HepG2 (cell line): ENCODE data around the gene ZNF597. TPM values are rescaled to one million over a fixed set of nuclear protein-coding genes. Genes with fewer than 3 reads are reported as not detected.

ENCODE experiments used
- ATF1 ChIP-seq: IDR thresholded peaks from 2 replicates; pipeline ENCODE4 v1.6.1; 2016; ENCODE audit warnings: mild to moderate bottlenecking, control low read depth
- ESRRA ChIP-seq: sonication (generic); formaldehyde crosslinking; IDR thresholded peaks from 2 replicates; pipeline ENCODE4 v1.5.1; 2020; ENCODE audit warnings: mild to moderate bottlenecking, low read depth, missing genetic modification reagents
- JUND ChIP-seq: sonication (generic); formaldehyde crosslinking; IDR thresholded peaks from 2 replicates; pipeline ENCODE4 v1.8.0; 2022; ENCODE audit warnings: mild to moderate bottlenecking, missing genetic modification reagents
- KAT8 ChIP-seq: IDR thresholded peaks from 2 replicates; pipeline ENCODE4 v1.6.1; 2016; ENCODE audit warnings: missing genetic modification reagents, missing compliant biosample characterization
- POLR2AphosphoS5 ChIP-seq: IDR thresholded peaks from 2 replicates; pipeline ENCODE4 v1.6.1; 2012; ENCODE audit warnings: low read depth, low read length
- RFX3 ChIP-seq: IDR thresholded peaks from 2 replicates; pipeline ENCODE4 v1.6.1; 2016; ENCODE audit warnings: missing biosample characterization, missing genetic modification reagents
- SNRNP70 ChIP-seq: fragments of 200-400 bp; formaldehyde crosslinking; IDR thresholded peaks from 2 replicates; pipeline ENCODE4 v1.6.1; 2017; ENCODE audit warnings: mild to moderate bottlenecking, low read depth, low read length, moderate library complexity
- TARDBP ChIP-seq: sonication (generic); formaldehyde crosslinking; IDR thresholded peaks from 2 replicates; pipeline ENCODE4 v1.8.0; 2022; ENCODE audit warnings: mild to moderate bottlenecking, missing genetic modification reagents
- TOPORS ChIP-seq: sonication (generic); formaldehyde crosslinking; IDR thresholded peaks from 2 replicates; pipeline ENCODE4 v1.8.0; 2023; ENCODE audit warnings: mild to moderate bottlenecking, missing genetic modification reagents
- ZKSCAN1 ChIP-seq: fragments of 150-350 bp; IDR thresholded peaks from 2 replicates; pipeline ENCODE4 v1.6.1; 2014; ENCODE audit warnings: low read length
- ZNF724P ChIP-seq: sonication (generic); formaldehyde crosslinking; IDR thresholded peaks from 2 replicates; pipeline ENCODE4 v1.8.0; 2022; ENCODE audit warnings: missing genetic modification reagents, borderline replicate concordance
- ZNF746 ChIP-seq: sonication (generic); formaldehyde crosslinking; IDR thresholded peaks from 2 replicates; pipeline ENCODE4 v1.8.0; 2022; ENCODE audit warnings: mild to moderate bottlenecking, missing genetic modification reagents
- ZNF747 ChIP-seq: sonication (generic); formaldehyde crosslinking; IDR thresholded peaks from 2 replicates; pipeline ENCODE4 v1.8.1; 2023; ENCODE audit warnings: missing genetic modification reagents, mild to moderate bottlenecking, borderline replicate concordance
- ZNF780A ChIP-seq: sonication (generic); formaldehyde crosslinking; IDR thresholded peaks from 2 replicates; pipeline ENCODE4 v1.8.0; 2022; ENCODE audit warnings: mild to moderate bottlenecking, missing genetic modification reagents, moderate library complexity
- ZNF788 ChIP-seq: sonication (generic); formaldehyde crosslinking; IDR thresholded peaks from 2 replicates; pipeline ENCODE4 v1.5.0; 2020; ENCODE audit warnings: mild to moderate bottlenecking, missing genetic modification reagents, borderline replicate concordance
- ZNF816 ChIP-seq: sonication (generic); formaldehyde crosslinking; IDR thresholded peaks from 2 replicates; pipeline ENCODE4 v1.8.0; 2022; ENCODE audit warnings: missing genetic modification reagents, mild to moderate bottlenecking, borderline replicate concordance
- polyA plus RNA-seq, 8 experiments: library from polyadenylated mRNA; depleted of rRNA in 3 of 8; stranded (reverse) in 7 of 8; unstranded in 1 of 8; fragments of >200 nt; fragmentation: Illumina TruSeq in 4 of 8; extraction: Trizol in 4 of 8; gene quantifications; 2 replicates each; pipeline versions ENCODE4 v1.2.1 to v1.2.3, GENCODE V29; 2011 to 2016; ENCODE audit warnings: low read depth in 4 of 8, missing spikeins in 1 of 8, mixed read lengths in 1 of 8; ENCODE audit not compliant: insufficient read depth in 1 of 8
- total RNA-seq, 5 experiments: library from RNA; depleted of rRNA; stranded (reverse); fragments of >200 nt; fragmentation: Illumina TruSeq; extraction: Trizol; gene quantifications; 2 replicates each; pipeline ENCODE4 v1.2.3, GENCODE V29; 2016; ENCODE audit warnings: low read depth in 1 of 5
- TF ChIP-seq, protein P1 (sequence below): sonication (generic); formaldehyde crosslinking; IDR thresholded peaks from 2 replicates; pipeline ENCODE4 v1.8.1; 2023; ENCODE audit warnings: mild to moderate bottlenecking, missing genetic modification reagents
- TF ChIP-seq, protein P2 (sequence below): sonication (generic); formaldehyde crosslinking; IDR thresholded peaks from 2 replicates; pipeline ENCODE4 v1.4.0; 2020; ENCODE audit warnings: mild to moderate bottlenecking, missing genetic modification reagents
- TF ChIP-seq, protein P3 (sequence below): IDR thresholded peaks from 2 replicates; pipeline ENCODE4 v1.6.1; 2016
- TF ChIP-seq, protein P4 (sequence below): sonication (generic); formaldehyde crosslinking; IDR thresholded peaks from 2 replicates; pipeline ENCODE4 v1.9.0; 2021; ENCODE audit warnings: missing genetic modification reagents, borderline replicate concordance
- TF ChIP-seq, protein P5 (sequence below): sonication (generic); formaldehyde crosslinking; IDR thresholded peaks from 2 replicates; pipeline ENCODE4 v1.5.1; 2020; ENCODE audit warnings: missing genetic modification reagents, mild to moderate bottlenecking, borderline replicate concordance

Gene ZNF597
- total and polyA plus RNA-seq, 2 of the 13 experiments (the other 11 are each of a cell fraction or from before 2014, with no cell fraction given), result 1.3 to 2.4 TPM

DNA sequence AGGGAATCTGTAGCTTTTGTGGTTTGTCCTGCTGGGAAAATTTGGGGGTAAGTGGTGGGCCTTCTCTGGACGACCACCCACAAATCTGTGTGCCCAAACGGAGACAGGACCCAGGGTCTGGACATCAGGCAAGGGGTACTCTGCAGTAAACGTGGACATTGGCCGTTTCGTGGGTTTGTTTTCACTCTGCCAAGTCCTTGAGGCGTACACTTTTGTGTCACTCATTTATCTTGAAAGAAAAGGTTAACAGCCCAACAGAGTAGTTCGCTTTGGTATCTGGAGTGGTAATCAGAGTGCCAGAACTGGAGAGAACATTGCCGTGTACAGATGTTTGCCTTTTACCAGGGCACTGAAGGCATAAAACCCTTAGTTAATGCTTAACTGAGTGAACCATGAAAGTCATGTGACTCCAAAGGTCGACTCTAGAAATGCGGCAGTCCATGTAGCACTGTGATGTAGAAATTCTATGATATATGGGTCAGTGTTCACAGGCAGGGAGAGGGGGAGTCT lies 15.6 kb upstream of the ZNF597 start (continued):
- TF ChIP-seq JUND (no peak), ZNF746 (CRISPR knock-in tag) (no peak), TOPORS (CRISPR knock-in tag) (0 out of 2 replicates have a peak, but pooled peaks have one; percentile 14), ESRRA (peak; percentile 33; the same call in 1 of the 2 replicates), ZNF780A (CRISPR knock-in tag) (no peak), TARDBP (CRISPR knock-in tag) (peak; percentile 39; the same call in 1 of the 2 replicates), ZNF747 (peak; percentile 16; the same call in 1 of the 2 replicates), ZKSCAN1 (peak; percentile 53; the same call in 1 of the 2 replicates), ATF1 (no peak), POLR2AphosphoS5 (peak; percentile 97), ZNF816 (no peak), ZNF724P (CRISPR knock-in tag) (0 out of 2 replicates have a peak, but pooled peaks have one; percentile 38), RFX3 (CRISPR knock-in tag) (no peak), KAT8 (CRISPR knock-in tag) (peak; percentile 40; the same call in 1 of the 2 replicates), SNRNP70 (no peak), ZNF788 (CRISPR knock-in tag) (no peak)
- TF ChIP-seq, protein P1, sequence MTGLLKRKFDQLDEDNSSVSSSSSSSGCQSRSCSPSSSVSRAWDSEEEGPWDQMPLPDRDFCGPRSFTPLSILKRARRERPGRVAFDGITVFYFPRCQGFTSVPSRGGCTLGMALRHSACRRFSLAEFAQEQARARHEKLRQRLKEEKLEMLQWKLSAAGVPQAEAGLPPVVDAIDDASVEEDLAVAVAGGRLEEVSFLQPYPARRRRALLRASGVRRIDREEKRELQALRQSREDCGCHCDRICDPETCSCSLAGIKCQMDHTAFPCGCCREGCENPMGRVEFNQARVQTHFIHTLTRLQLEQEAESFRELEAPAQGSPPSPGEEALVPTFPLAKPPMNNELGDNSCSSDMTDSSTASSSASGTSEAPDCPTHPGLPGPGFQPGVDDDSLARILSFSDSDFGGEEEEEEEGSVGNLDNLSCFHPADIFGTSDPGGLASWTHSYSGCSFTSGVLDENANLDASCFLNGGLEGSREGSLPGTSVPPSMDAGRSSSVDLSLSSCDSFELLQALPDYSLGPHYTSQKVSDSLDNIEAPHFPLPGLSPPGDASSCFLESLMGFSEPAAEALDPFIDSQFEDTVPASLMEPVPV, result no peak
- TF ChIP-seq, protein P2, sequence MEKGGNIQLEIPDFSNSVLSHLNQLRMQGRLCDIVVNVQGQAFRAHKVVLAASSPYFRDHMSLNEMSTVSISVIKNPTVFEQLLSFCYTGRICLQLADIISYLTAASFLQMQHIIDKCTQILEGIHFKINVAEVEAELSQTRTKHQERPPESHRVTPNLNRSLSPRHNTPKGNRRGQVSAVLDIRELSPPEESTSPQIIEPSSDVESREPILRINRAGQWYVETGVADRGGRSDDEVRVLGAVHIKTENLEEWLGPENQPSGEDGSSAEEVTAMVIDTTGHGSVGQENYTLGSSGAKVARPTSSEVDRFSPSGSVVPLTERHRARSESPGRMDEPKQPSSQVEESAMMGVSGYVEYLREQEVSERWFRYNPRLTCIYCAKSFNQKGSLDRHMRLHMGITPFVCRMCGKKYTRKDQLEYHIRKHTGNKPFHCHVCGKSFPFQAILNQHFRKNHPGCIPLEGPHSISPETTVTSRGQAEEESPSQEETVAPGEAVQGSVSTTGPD, result peak; percentile 92
- TF ChIP-seq, protein P3, sequence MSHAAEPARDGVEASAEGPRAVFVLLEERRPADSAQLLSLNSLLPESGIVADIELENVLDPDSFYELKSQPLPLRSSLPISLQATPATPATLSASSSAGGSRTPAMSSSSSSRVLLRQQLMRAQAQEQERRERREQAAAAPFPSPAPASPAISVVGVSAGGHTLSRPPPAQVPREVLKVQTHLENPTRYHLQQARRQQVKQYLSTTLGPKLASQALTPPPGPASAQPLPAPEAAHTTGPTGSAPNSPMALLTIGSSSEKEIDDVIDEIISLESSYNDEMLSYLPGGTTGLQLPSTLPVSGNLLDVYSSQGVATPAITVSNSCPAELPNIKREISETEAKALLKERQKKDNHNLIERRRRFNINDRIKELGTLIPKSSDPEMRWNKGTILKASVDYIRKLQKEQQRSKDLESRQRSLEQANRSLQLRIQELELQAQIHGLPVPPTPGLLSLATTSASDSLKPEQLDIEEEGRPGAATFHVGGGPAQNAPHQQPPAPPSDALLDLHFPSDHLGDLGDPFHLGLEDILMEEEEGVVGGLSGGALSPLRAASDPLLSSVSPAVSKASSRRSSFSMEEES (CRISPR knock-in tag), result peak; percentile 95
- TF ChIP-seq, protein P4, sequence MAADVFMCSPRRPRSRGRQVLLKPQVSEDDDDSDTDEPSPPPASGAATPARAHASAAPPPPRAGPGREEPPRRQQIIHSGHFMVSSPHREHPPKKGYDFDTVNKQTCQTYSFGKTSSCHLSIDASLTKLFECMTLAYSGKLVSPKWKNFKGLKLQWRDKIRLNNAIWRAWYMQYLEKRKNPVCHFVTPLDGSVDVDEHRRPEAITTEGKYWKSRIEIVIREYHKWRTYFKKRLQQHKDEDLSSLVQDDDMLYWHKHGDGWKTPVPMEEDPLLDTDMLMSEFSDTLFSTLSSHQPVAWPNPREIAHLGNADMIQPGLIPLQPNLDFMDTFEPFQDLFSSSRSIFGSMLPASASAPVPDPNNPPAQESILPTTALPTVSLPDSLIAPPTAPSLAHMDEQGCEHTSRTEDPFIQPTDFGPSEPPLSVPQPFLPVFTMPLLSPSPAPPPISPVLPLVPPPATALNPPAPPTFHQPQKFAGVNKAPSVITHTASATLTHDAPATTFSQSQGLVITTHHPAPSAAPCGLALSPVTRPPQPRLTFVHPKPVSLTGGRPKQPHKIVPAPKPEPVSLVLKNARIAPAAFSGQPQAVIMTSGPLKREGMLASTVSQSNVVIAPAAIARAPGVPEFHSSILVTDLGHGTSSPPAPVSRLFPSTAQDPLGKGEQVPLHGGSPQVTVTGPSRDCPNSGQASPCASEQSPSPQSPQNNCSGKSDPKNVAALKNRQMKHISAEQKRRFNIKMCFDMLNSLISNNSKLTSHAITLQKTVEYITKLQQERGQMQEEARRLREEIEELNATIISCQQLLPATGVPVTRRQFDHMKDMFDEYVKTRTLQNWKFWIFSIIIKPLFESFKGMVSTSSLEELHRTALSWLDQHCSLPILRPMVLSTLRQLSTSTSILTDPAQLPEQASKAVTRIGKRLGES (CRISPR knock-in tag), result 0 out of 2 replicates have a peak, but pooled peaks have one; percentile 3
- TF ChIP-seq, protein P5, sequence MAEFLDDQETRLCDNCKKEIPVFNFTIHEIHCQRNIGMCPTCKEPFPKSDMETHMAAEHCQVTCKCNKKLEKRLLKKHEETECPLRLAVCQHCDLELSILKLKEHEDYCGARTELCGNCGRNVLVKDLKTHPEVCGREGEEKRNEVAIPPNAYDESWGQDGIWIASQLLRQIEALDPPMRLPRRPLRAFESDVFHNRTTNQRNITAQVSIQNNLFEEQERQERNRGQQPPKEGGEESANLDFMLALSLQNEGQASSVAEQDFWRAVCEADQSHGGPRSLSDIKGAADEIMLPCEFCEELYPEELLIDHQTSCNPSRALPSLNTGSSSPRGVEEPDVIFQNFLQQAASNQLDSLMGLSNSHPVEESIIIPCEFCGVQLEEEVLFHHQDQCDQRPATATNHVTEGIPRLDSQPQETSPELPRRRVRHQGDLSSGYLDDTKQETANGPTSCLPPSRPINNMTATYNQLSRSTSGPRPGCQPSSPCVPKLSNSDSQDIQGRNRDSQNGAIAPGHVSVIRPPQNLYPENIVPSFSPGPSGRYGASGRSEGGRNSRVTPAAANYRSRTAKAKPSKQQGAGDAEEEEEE (CRISPR knock-in tag), result 0 out of 2 replicates have a peak, but pooled peaks have one; percentile 6
